Stimulated activated naive CD8-positive, alpha-beta T cell treated with anti-CD3 and anti-CD28 coated beads, Interleukin-15, Interleukin-2, amounts not matched to agents 100 ng/mL and 50 ng/mL, for 24 hours (primary cell): ENCODE measurements around the gene AQP5.
"Not testable (repeated sequence)": the region's sequence is repeated elsewhere in the genome, so short reads cannot be mapped to it uniquely, and the experiment has no call there.

Source experiments
- H3K27ac Mint-ChIP-seq: one replicate; pipeline ENCODE4 v1.8.0; 2021; ENCODE audit warnings: mild to moderate bottlenecking, mixed read lengths
- H3K27me3 Mint-ChIP-seq: one replicate; pipeline ENCODE4 v1.8.0; 2021; ENCODE audit warnings: mixed read lengths
- H3K36me3 Mint-ChIP-seq: one replicate; pipeline ENCODE4 v1.8.0; 2021; ENCODE audit warnings: low read depth, mixed read lengths
- H3K4me1 Mint-ChIP-seq: one replicate; pipeline ENCODE4 v1.8.0; 2021; ENCODE audit warnings: low read depth, mixed read lengths
- H3K4me3 Mint-ChIP-seq: one replicate; pipeline ENCODE4 v1.8.0; 2021; ENCODE audit warnings: mild to moderate bottlenecking, mixed read lengths
- H3K9me3 Mint-ChIP-seq: one replicate; pipeline ENCODE4 v1.8.0; 2021; ENCODE audit warnings: mixed read lengths

Gene AQP5

DNA sequence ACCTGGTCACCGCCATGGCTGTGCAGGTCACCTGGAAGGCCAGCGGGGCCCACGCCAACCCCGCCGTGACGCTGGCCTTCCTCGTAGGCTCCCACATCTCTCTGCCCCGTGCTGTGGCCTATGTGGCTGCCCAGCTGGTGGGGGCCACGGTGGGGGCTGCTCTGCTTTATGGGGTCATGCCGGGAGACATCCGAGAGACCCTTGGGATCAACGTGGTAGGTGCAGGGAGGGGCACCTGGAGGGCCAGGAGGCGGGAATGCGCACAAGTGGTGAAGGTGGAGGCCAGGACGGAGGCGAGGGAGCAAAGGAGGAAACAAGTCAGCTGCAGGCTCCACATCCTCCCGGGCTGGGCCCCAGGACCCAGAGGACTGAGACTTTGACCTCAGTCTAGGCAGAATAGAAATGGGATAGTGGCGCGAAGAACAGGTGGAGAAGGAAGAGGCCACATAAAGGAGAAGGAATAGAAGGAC is 11.7 kb downstream of the AQP5 start:
- no peak overlapping the region for H3K4me3 Mint-ChIP-seq
- no peaks in the 10 kb centered on the region for H3K36me3 Mint-ChIP-seq
- no peaks in the 10 kb centered on the region for H3K9me3 Mint-ChIP-seq
- H3K4me1 Mint-ChIP-seq: no peaks in the 10 kb centered on the region
- no peak overlapping the region for H3K27ac Mint-ChIP-seq
- no peaks in the 10 kb centered on the region for H3K27me3 Mint-ChIP-seq

DNA sequence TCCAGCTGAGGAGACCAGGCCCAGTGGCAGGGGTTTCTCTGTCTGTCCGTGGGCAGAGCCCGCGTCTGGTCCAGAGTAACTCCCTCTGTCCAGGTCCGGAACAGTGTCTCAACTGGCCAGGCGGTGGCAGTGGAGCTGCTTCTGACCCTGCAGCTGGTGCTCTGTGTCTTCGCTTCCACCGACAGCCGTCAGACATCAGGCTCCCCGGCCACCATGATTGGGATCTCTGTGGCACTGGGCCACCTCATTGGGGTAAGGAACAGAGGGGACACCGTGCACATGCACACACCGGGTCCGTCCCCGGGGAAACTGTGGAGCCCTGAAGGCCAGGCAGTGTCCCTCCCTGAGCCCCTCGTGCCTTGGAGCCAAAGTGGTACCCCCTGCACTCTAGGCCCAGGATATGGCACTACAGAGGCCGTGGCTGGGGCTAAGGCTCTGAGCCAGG is 12.6 kb downstream of the AQP5 start:
- H3K27ac Mint-ChIP-seq: no peak overlapping the region
- no peaks in the 10 kb centered on the region for H3K27me3 Mint-ChIP-seq
- no peaks in the 10 kb centered on the region for H3K4me1 Mint-ChIP-seq
- no peak overlapping the region for H3K4me3 Mint-ChIP-seq
- H3K36me3 Mint-ChIP-seq: no peaks in the 10 kb centered on the region
- H3K9me3 Mint-ChIP-seq: no peaks in the 10 kb centered on the region

DNA sequence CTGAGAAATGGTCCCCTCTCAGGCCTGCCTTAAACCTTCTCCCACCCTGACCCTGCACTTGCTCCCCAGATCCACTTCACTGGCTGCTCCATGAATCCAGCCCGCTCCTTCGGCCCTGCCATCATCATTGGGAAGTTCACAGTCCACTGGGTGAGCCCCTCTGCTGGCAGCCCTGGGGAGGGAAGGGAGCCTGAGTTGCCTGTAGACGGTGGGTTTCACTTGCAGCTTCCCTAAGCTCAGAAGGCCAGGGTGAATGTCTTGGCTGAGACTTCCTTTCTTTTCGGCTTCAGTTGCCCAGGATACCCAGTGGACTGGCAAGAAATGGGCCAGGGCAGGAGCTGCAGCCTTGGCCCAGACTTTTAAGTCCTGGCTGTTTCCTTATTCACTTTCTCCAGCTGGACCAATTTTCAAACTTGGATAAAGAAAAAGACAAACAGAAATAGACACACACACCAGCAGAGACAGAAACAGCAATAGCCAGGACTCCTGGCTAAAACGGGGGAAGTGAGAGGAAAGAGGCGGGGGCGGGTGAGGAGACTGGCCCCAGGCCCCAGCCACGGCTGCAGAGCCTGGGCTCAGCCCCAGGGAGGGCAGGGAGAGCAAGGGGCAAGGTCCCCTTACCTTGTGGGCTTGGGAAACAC is 13.1 kb downstream of the AQP5 start:
- no peaks in the 10 kb centered on the region for H3K27me3 Mint-ChIP-seq
- no peaks in the 10 kb centered on the region for H3K36me3 Mint-ChIP-seq
- no peak overlapping the region for H3K4me3 Mint-ChIP-seq
- H3K4me1 Mint-ChIP-seq: no peaks in the 10 kb centered on the region
- H3K9me3 Mint-ChIP-seq: no peaks in the 10 kb centered on the region
- no peak overlapping the region for H3K27ac Mint-ChIP-seq

DNA sequence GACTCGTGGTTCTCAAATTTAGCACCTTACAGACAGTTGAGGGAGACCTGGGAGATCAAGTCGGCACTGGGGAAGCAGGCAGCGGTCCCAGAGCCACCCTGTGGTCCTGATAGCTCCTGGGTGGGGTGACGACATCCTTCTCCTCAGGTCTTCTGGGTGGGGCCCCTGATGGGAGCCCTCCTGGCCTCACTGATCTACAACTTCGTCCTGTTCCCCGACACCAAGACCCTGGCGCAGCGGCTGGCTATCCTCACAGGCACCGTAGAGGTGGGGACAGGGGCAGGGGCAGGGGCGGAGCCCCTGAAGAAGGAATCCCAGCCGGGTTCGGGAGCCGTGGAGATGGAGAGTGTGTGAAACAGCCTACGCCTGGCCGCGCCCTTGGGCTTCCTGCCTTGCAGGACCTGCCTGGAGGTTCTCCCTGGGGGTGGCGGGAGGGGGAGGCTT is 13.7 kb downstream of the AQP5 start:
- H3K9me3 Mint-ChIP-seq: no peaks in the 10 kb centered on the region
- H3K36me3 Mint-ChIP-seq: no peaks in the 10 kb centered on the region
- H3K4me3 Mint-ChIP-seq: no peak overlapping the region
- H3K4me1 Mint-ChIP-seq: no peaks in the 10 kb centered on the region
- H3K27ac Mint-ChIP-seq: no peak overlapping the region
- no peaks in the 10 kb centered on the region for H3K27me3 Mint-ChIP-seq

DNA sequence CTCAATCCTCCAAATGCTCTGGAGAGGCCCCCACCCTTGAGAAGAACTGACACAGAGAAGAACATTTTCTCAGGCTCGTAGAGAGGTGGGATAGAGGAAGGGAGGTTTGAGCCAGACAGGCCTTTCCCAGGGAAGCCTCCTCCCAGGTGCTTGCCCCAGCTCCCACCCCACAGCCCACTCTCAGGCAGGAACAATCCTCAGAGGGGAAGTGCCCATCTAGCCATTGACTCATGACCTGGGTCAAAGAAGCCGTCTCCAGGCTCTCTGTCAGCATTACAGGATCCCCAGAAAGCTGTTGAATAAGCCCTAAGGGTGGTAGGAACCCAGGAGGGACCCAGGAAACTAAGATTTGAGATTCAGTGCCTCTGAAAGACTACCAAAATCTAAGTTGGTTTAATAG is 14.9 kb downstream of the AQP5 start:
- Mint-ChIP-seq H3K4me1 (no peaks in the 10 kb centered on the region), H3K9me3 (no peaks in the 10 kb centered on the region), H3K4me3 (no peak overlapping the region), H3K27ac (no peak overlapping the region), H3K36me3 (no peaks in the 10 kb centered on the region), H3K27me3 (no peaks in the 10 kb centered on the region)

DNA sequence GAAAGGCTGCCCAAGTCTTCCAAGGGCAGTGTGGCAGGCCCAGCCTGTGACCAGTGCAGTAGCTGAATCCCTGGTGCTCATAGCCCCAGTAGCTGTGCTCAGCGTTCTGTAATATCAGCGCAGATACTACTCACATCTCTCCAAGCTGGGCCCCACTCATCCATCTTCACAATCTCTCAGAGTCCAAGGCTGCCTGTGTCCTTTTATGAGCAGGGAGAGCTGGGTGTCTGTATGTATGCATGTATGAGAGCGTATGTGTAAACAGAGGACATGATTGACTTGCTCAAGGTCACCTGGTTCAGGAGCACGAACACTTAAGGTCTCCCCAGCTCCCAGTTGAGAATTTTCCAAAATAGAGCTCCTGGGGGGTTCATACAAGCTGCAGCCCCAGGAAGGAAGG is 16.5 kb downstream of the AQP5 start:
- Mint-ChIP-seq H3K36me3 (no peaks in the 10 kb centered on the region), H3K4me3 (no peak overlapping the region), H3K27ac (no peak overlapping the region)

DNA sequence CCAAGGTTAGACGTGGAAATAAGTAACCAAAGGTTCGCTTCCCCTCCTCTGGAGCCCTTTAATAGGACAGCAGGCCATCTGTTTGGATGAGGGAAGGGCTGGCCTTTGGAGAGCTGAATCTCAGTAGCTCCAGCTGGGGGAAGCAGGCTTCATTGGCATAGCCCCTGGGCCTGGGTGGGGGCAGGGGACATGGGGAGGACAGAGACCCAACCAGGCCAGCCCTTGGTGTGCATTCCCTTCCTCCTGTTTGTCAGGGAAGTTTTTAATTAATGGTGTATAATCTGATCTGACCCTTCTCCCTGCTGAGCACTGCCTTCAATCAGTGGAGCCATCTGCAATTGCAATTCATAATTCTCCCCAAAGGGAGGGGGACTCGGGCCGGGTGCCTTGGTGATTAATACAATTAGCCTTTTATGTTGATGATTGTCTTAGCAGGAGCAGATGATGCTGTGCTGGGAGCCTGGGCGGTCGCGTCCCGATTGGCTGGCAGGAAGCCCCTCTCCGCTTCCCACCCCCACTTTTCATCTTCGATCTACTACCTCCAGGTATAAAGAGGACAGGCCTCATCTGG is 17.4 kb downstream of the AQP5 start:
- Mint-ChIP-seq H3K4me1 (no peaks in the 10 kb centered on the region), H3K27ac (no peak overlapping the region), H3K36me3 (no peaks in the 10 kb centered on the region), H3K27me3 (no peaks in the 10 kb centered on the region), H3K9me3 (no peaks in the 10 kb centered on the region), H3K4me3 (no peak overlapping the region)

More for the DNA sequence above, 16.5 kb downstream of the AQP5 start:
- no peaks in the 10 kb centered on the region for H3K27me3 Mint-ChIP-seq
- H3K4me1 Mint-ChIP-seq: no peaks in the 10 kb centered on the region
- no peaks in the 10 kb centered on the region for H3K9me3 Mint-ChIP-seq

DNA sequence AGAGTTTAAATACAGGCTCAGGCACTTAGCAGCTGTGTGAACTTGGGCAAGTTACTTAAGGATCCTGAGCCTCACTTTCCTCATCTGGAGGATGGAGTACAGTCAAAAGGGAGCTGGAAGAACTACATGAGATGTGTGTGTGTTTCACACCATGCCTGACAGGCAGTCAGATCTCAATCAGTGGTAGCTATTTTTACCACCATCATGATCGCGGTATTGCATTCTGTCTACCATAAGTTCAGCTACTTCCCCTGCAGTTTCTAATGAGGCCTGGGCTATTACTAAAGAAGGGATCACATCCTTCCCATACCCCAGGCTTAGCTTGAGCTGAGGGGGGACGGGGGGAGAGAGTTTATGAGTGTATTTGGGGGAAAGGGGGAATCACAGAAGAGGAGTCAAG is 18.1 kb downstream of the AQP5 start:
- no peaks in the 10 kb centered on the region for H3K27me3 Mint-ChIP-seq
- no peak overlapping the region for H3K27ac Mint-ChIP-seq
- H3K9me3 Mint-ChIP-seq: no peaks in the 10 kb centered on the region
- no peak overlapping the region for H3K4me3 Mint-ChIP-seq
- H3K4me1 Mint-ChIP-seq: no peaks in the 10 kb centered on the region
- H3K36me3 Mint-ChIP-seq: peaks cover 3% of the 10 kb centered on the region

DNA sequence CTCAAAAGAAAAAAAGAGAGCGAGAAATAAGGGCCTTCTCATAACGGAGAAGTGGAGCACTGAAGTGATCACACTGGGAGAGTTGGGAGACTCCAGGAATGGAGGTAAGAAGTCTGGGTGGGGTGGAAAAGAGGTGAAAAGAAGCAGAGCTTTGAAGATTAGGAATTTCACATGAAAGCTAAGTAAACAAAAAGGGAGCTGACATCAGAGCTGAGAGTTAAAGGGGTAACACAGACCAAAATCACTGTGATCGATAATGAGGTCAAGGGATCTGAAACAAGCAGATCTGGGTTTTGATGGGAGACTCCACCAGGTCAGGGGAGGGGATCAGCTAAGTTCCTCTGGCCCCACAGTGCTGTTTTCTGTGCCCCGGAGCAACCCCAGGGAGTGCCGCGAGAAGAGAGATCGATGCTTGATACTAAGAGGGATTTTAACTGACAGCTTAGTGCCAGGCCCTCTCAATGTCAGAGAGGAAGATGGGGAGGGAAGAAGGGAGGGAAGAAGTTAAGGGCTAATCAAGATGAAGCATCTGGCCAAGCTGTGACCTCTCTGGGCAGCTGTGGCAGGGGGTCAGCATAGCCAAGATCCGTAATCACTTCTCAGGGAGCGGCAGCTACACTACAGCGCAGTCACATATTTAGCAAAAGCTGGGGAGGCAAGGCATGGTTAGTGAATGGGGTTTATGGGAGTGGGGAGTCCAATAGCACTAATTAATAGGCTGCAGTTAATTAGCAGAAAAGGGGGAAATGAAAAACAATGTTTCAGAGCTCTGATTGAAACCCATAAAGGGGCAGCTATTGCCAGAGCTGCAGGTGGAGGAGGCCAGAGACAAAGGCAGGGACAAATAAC is 19.1 kb downstream of the AQP5 start:
- Mint-ChIP-seq H3K9me3 (no peaks in the 10 kb centered on the region), H3K36me3 (peaks cover 12% of the 10 kb centered on the region), H3K27ac (no peak overlapping the region), H3K4me1 (no peaks in the 10 kb centered on the region), H3K27me3 (no peaks in the 10 kb centered on the region), H3K4me3 (no peak overlapping the region)

DNA sequence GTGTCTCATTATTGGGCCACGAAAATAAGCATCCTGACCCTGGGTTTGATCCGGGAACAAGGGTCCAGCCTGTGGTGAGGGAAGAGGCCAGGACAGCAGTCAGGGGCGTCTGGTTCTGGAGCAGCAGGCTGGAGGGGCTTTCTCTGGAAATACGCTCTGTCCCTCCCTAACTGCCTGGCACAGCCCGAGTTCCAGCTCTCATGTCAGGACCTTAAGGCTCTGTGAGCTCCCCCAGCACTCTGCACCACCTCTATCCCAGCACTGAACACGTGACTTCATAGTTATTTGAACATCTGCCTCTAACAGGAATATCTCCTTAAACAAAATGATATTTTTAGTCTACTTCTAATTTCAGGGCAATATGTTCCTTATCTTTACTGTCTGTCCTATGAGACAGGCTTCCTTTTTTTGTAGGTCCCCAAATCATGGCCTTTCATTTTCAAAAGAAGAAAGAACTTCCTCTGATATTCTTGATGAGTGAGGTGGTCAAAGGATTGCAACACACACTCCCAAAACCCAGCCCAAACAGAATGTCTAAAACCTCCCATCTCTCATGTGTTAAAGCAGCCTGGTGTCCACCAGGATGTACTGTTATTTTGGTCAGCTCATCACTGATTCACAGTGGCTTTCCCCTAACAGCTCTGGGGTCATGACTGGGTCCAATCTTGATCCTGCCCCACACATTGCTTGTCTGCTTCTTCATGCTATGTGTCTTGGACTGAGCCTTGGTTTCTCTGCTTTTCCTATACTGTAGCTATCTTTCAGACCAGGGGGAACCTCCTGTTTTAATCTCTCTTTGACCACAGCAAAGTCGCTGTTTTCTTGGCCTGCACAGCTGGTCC is 20.8 kb downstream of the AQP5 start:
- no peaks in the 10 kb centered on the region for H3K9me3 Mint-ChIP-seq
- H3K27me3 Mint-ChIP-seq: no peaks in the 10 kb centered on the region
- peaks cover 23% of the 10 kb centered on the region for H3K36me3 Mint-ChIP-seq
- no peak overlapping the region for H3K4me3 Mint-ChIP-seq
- H3K27ac Mint-ChIP-seq: no peak overlapping the region
- H3K4me1 Mint-ChIP-seq: peaks cover 7% of the 10 kb centered on the region

DNA sequence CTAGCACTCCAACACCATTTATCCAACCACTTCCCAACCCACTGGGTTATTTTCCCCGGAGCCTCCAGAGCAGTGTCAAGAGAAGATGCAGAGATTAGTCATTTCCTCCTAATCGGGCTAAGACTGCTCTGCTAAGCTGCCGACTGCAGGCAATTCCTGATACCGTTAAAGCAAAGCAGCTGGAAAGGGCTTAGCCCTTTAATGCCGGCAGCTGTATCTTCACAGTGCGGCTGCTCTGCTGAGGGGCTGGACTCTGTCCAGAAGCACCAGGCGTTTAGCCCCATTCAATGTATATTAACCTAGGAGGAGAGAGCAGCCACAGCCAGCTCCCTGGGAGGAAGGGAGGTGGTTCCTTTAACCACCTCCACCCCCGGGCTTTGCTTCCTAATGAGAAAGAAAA is 22.2 kb downstream of the AQP5 start:
- peaks cover 37% of the 10 kb centered on the region for H3K36me3 Mint-ChIP-seq
- no peak overlapping the region for H3K4me3 Mint-ChIP-seq
- no peaks in the 10 kb centered on the region for H3K27me3 Mint-ChIP-seq
- H3K9me3 Mint-ChIP-seq: no peaks in the 10 kb centered on the region
- H3K27ac Mint-ChIP-seq: no peak overlapping the region
- H3K4me1 Mint-ChIP-seq: peaks cover 7% of the 10 kb centered on the region

DNA sequence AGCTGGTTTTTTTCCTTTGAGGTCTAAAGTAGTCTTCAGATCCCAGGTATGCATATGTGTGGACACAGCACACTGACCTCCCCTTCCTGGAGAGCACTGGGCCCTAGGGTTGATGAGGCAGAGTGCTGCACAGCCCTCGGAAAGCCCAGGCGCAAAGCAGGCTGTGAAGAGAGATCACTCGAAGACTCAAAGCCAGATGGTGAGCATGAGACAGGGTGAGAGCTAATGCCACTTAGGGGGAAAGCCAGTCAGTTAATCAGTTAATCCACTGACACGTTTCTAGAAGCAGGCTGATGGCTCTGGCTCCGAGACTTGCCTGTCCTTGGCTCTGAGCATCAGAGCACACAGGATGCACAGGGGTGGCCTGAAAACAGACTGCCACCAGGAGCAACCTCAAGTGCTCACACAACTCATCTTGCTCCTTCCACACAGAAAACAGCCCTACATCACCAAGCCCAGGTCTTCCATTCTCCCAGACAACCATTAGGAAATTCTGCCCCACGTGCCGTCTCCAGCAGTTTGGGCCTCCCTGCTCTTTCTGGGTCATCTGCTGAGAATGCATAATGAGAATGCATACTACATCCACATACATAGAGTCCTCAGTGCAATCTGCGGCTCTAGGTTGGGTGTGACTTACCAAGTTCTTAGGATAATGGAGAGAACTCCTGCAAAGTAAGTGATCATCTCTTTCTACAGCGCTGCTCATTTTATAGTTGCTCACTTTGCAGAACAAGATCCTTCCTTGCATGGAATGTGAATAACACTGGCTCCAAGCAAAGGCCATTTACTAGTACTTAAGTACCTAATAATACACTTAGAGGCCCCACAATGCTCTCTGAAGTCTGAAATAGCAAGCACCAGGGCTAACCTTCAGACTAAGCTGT is 23.0 kb downstream of the AQP5 start:
- no peak overlapping the region for H3K4me3 Mint-ChIP-seq
- H3K27ac Mint-ChIP-seq: no peak overlapping the region
- peaks cover 45% of the 10 kb centered on the region for H3K36me3 Mint-ChIP-seq
- no peaks in the 10 kb centered on the region for H3K27me3 Mint-ChIP-seq
- no peaks in the 10 kb centered on the region for H3K9me3 Mint-ChIP-seq
- peaks cover 7% of the 10 kb centered on the region for H3K4me1 Mint-ChIP-seq

DNA sequence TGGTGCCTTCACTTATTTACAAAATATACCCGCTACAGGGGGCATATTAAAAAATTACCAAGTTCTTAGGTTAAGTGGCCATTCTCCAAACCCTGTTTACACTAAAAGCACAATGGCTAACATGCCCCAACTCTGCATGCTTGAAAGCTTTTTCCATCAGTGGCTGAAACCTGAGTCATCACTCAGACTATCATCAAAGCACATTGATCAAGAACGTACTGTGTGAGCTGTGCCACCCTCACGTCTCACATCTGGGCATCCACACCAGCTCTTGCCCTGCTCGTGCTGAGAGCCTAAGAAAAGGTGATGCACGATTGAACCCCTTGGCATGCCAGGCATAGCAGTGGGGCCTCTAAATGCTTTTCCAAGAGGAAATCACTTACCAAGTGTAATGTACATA is 24.3 kb downstream of the AQP5 start:
- no peak overlapping the region for H3K4me3 Mint-ChIP-seq
- H3K36me3 Mint-ChIP-seq: peaks cover 56% of the 10 kb centered on the region
- H3K27ac Mint-ChIP-seq: peak overlapping the region; percentile 50
- H3K27me3 Mint-ChIP-seq: no peaks in the 10 kb centered on the region
- peaks cover 7% of the 10 kb centered on the region for H3K4me1 Mint-ChIP-seq
- H3K9me3 Mint-ChIP-seq: no peaks in the 10 kb centered on the region

DNA sequence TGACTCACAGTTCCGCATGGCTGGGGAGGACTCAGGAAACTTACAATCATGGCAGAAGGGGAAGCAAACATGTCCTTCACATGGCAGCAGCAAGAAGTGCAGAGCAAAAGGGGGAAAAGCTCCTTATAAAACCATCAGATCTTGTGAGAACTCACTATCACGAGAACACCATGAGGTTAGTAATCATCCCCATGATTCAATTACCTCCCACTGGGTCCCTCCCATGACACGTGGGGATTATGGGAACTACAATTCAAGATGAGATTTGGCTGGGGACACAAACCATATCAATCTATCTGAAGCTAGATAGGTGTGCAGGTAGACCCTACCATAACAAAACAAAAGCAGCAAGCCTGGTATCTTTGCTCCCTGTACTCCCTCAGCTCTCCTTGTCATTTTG is 24.8 kb downstream of the AQP5 start:
- H3K4me3 Mint-ChIP-seq, H3K27me3 Mint-ChIP-seq, H3K9me3 Mint-ChIP-seq, H3K4me1 Mint-ChIP-seq: not testable (repeated sequence)
- Mint-ChIP-seq H3K36me3 (peaks cover 56% of the 10 kb centered on the region), H3K27ac (peak overlapping the region; percentile 50)
